HG03439 (cell line): ENCODE data around the gene ZSCAN21.
A peak's percentile ranks its signal among the peaks of the same experiment; 100 is the strongest.
"Not testable (repeated sequence)": the region's sequence is repeated elsewhere in the genome, so short reads cannot be mapped to it uniquely, and the experiment has no call there.

Source experiments
- ATAC-seq: cut with Tn5 transposase; IDR thresholded peaks from one replicate; pipeline ENCODE4 v1.9.1; 2021; ENCODE audit warnings: mild to moderate bottlenecking, moderate library complexity; ENCODE audit not compliant: unreplicated experiment

Gene ZSCAN21

GRCh38 chr7:100049441-100050291, at the start of gene ZSCAN21:
Gene ZSCAN21, plus strand, starts transcription at chr7:100049774. Its CDS starts 7,233 bp downstream, at chr7:100057007.
- ATAC-seq, result peak; percentile 91

- no peak for ATAC-seq
Measured at GRCh38 chr7:100000239-100000638, 49.3 kb upstream of the ZSCAN21 start.

- ATAC-seq, result no peak
Measured at GRCh38 chr7:100003711-100004661, 45.6 kb upstream of the ZSCAN21 start.

GRCh38 chr7:100007887-100008286, 41.7 kb upstream of the ZSCAN21 start:
- ATAC-seq, result no peak

GRCh38 chr7:100008525-100008924, 41.0 kb upstream of the ZSCAN21 start:
- no peak for ATAC-seq

GRCh38 chr7:100009952-100010351, 39.6 kb upstream of the ZSCAN21 start:
- ATAC-seq, result not testable (repeated sequence)

GRCh38 chr7:100010901-100011300, 38.7 kb upstream of the ZSCAN21 start:
- ATAC-seq, result no peak

- no peak for ATAC-seq
Measured at GRCh38 chr7:100011516-100011915, 38.1 kb upstream of the ZSCAN21 start.

- not testable (repeated sequence) for ATAC-seq
Measured at GRCh38 chr7:100012385-100013327, 36.9 kb upstream of the ZSCAN21 start.

GRCh38 chr7:100013328-100013676, 36.3 kb upstream of the ZSCAN21 start:
- ATAC-seq, result no peak

GRCh38 chr7:100015232-100016214, 34.1 kb upstream of the ZSCAN21 start, which contains the start of gene ZKSCAN1:
Gene ZKSCAN1, plus strand, starts transcription at chr7:100015596. Its CDS starts 7,911 bp downstream, at chr7:100023507.
- peak; percentile 91 for ATAC-seq

- ATAC-seq, result no peak
Measured at GRCh38 chr7:100016215-100016901, 33.2 kb upstream of the ZSCAN21 start.

GRCh38 chr7:100017300-100017699, 32.3 kb upstream of the ZSCAN21 start:
- no peak for ATAC-seq

- ATAC-seq, result no peak
Measured at GRCh38 chr7:100017875-100018274, 31.7 kb upstream of the ZSCAN21 start.

- no peak for ATAC-seq
Measured at GRCh38 chr7:100019908-100020307, 29.7 kb upstream of the ZSCAN21 start.

GRCh38 chr7:100021297-100021696, 28.3 kb upstream of the ZSCAN21 start:
- ATAC-seq, result no peak

- ATAC-seq, result no peak
Measured at GRCh38 chr7:100022621-100023020, 27.0 kb upstream of the ZSCAN21 start.

GRCh38 chr7:100023526-100023925, 26.0 kb upstream of the ZSCAN21 start:
- ATAC-seq, result no peak
